Esophagus muscularis mucosa (tissue), 4 donors: ENCODE measurements around the gene AFF3. TPM values are rescaled to one million over a fixed set of nuclear protein-coding genes. Genes with fewer than 3 reads are reported as not detected.
"Not testable (repeated sequence)": the region's sequence is repeated elsewhere in the genome, so short reads cannot be mapped to it uniquely, and the experiment has no call there.

Experiments
- DNase-seq: peaks from one replicate; pipeline ENCODE4 v3.0.0-alpha.2; 2017; ENCODE audit errors: extremely low spot score
- H3K27ac ChIP-seq, 4 donors: fragments of 200-600 bp; sonication (generic); replicated peaks in 1 of 4; 1 replicate in 3 of 4; 2 replicates in 1 of 4; pipeline ENCODE4 v1.5.1; 2016 to 2019; ENCODE audit warnings: mild to moderate bottlenecking in 1 of 4
- H3K27me3 ChIP-seq, 4 donors: fragments of 200-600 bp; sonication (generic); one replicate each; pipeline versions ENCODE4 v1.5.1 to v1.6.0; 2016 to 2019
- H3K36me3 ChIP-seq, 4 donors: fragments of 200-600 bp; sonication (generic); one replicate each; pipeline ENCODE4 v1.5.1; 2016 to 2019
- H3K4me1 ChIP-seq, 4 donors: fragments of 200-600 bp; sonication (generic); one replicate each; pipeline ENCODE4 v1.5.1; 2016 to 2019
- H3K4me3 ChIP-seq, 4 donors: fragments of 200-600 bp; sonication (generic); 1 replicate in 2 of 4; 2 replicates in 2 of 4; pipeline ENCODE4 v1.5.1; 2016 to 2019; ENCODE audit warnings: mild to moderate bottlenecking in 4 of 4, moderate library complexity in 1 of 4
- H3K9me3 ChIP-seq, 4 donors: fragments of 200-600 bp; sonication (generic); 1 replicate in 3 of 4; 2 replicates in 1 of 4; pipeline ENCODE4 v1.5.1; 2016 to 2019
- CTCF ChIP-seq, 3 experiments: fragments of 200-600 bp in 2 of 3; fragments of 450-650 bp in 1 of 3; sonication (generic) in 2 of 3; IDR thresholded peaks; one replicate each; pipeline ENCODE4 v1.5.1; 2017 to 2019; ENCODE audit warnings: antibody characterized with exemption in 3 of 3, mild to moderate bottlenecking in 2 of 3, moderate library complexity in 1 of 3
- EP300 ChIP-seq: sonication (generic); formaldehyde crosslinking; IDR thresholded peaks from one replicate; pipeline ENCODE4 v1.6.1; 2017; ENCODE audit warnings: antibody characterized with exemption
- POLR2A ChIP-seq: fragments of 450-650 bp; IDR thresholded peaks from one replicate; pipeline ENCODE4 v1.6.1; 2017; ENCODE audit warnings: antibody characterized with exemption, moderate library complexity, mild to moderate bottlenecking, low read depth
- POLR2AphosphoS5 ChIP-seq, 2 donors: sonication (generic); formaldehyde crosslinking; IDR thresholded peaks; one replicate each; pipeline ENCODE4 v1.6.1; 2017; ENCODE audit warnings: antibody characterized with exemption in 2 of 2
- WGBS: methylation state at CpG from one replicate; pipeline ENCODE4 v1.1.5; 2018; 5-methylcytosine and 5-hydroxymethylcytosine counted together
- intact Hi-C: fragments of 100-400 bp; cut with DNase I; formaldehyde crosslinking; loops from one replicate; pipeline ENCODE4 v1.15.1; 2023
- total RNA-seq, 4 donors: library from RNA; depleted of rRNA; stranded (reverse); fragments of >200 nt; gene quantifications; one replicate each; pipeline versions ENCODE4 v1.1.0 to v1.2.1, GENCODE V29; 2016

Gene AFF3
- total RNA-seq, 4 donors from 2014 or later = 36.4 to 99.5 (median 56.9) TPM

- WGBS = 96% methylated on average over 6 of the region's 6 CpGs
- TF ChIP-seq EP300 (no peak), POLR2A (no peak), POLR2AphosphoS5 (IDR thresholded peaks at IDR 0.05) (no peak), CTCF (IDR thresholded peaks at IDR 0.05) (no peak)
Measured at GRCh38 chr2:99777656-99778290, 364.6 kb downstream of the AFF3 start.

GRCh38 chr2:99776906-99777646 is 365.3 kb downstream of the AFF3 start:
- intact Hi-C loops = no loop called here
- 87% methylated on average over 8 of the region's 8 CpGs for WGBS
- no peak overlapping the region for H3K27ac ChIP-seq
- H3K4me1 ChIP-seq = peaks cover 0 to 6% (median 3%) of the 10 kb centered on the region in 4 donors
- DNase-seq = peak; percentile 64
- no peak overlapping the region for H3K4me3 ChIP-seq
- no peak for TF ChIP-seq EP300
- TF ChIP-seq POLR2A = no peak
- no peak for TF ChIP-seq POLR2AphosphoS5 (IDR thresholded peaks at IDR 0.05)
- no peak for TF ChIP-seq CTCF (IDR thresholded peaks at IDR 0.05)
- no peaks in the 10 kb centered on the region for H3K36me3 ChIP-seq
- no peaks in the 10 kb centered on the region for H3K27me3 ChIP-seq
- peaks cover 0 to 14% (median 7%) of the 10 kb centered on the region in 4 donors for H3K9me3 ChIP-seq

More at GRCh38 chr2:99777656-99778290, 364.6 kb downstream of the AFF3 start:
- Histone ChIP-seq H3K27me3 (no peaks in the 10 kb centered on the region), H3K4me3 (no peak overlapping the region), H3K27ac (no peak overlapping the region), H3K4me1 (peaks cover 0 to 6% (median 3%) of the 10 kb centered on the region in 4 donors), H3K9me3 (peaks cover 0 to 14% (median 7%) of the 10 kb centered on the region in 4 donors), H3K36me3 (no peaks in the 10 kb centered on the region)
- DNase-seq = peak; percentile 53
- intact Hi-C loops = no loop called here

- no peak overlapping the region for H3K4me3 ChIP-seq
- H3K4me1 ChIP-seq = peaks cover 0 to 6% (median 3%) of the 10 kb centered on the region in 4 donors
- peak; percentile 7 for DNase-seq
- peaks cover 0 to 14% (median 7%) of the 10 kb centered on the region in 4 donors for H3K9me3 ChIP-seq
- TF ChIP-seq POLR2A = no peak
- TF ChIP-seq EP300 = no peak
- TF ChIP-seq CTCF (IDR thresholded peaks at IDR 0.05) = no peak
- no peak for TF ChIP-seq POLR2AphosphoS5 (IDR thresholded peaks at IDR 0.05)
- H3K27me3 ChIP-seq = no peaks in the 10 kb centered on the region
- H3K27ac ChIP-seq = no peak overlapping the region
- intact Hi-C loops = no loop called here
- H3K36me3 ChIP-seq = no peaks in the 10 kb centered on the region
- 55% methylated on average over 2 of the region's 3 CpGs for WGBS
Measured at GRCh38 chr2:99776206-99776905, 366.0 kb downstream of the AFF3 start.

GRCh38 chr2:99775585-99775984 is 366.8 kb downstream of the AFF3 start:
- no peak for DNase-seq
- 57% methylated on average over 4 of the region's 4 CpGs for WGBS

DNA sequence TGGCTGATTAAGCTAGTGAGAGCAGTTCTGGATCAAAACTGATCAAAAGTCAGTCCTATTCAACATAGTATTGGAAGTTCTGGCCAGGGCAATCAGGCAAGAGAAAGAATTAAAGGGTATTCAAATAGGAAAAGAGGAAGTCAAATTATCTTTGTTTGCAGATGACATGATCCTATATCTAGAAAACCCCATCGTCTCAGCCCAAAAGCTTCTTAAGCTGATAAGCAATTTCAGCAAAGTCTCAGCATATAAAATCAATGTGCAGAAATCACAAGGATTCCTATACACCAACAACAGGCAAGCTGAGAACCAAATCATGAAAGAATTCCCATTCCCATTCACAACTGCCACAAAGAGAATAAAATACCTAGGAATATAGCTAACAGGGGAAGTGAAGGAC is 368.7 kb downstream of the AFF3 start:
- WGBS = 76% methylated on average over 1 of the region's 1 CpG
- H3K9me3 ChIP-seq, H3K27me3 ChIP-seq, H3K4me1 ChIP-seq, H3K27ac ChIP-seq, H3K4me3 ChIP-seq, H3K36me3 ChIP-seq, intact Hi-C loops, DNase-seq: not testable (repeated sequence)

More at GRCh38 chr2:99775585-99775984, 366.8 kb downstream of the AFF3 start:
- Histone ChIP-seq H3K27ac (no peak overlapping the region), H3K36me3 (no peaks in the 10 kb centered on the region), H3K27me3 (no peaks in the 10 kb centered on the region), H3K4me1 (peaks cover 0 to 6% (median 3%) of the 10 kb centered on the region in 4 donors), H3K4me3 (no peak overlapping the region), H3K9me3 (peaks cover 0 to 14% (median 7%) of the 10 kb centered on the region in 4 donors)
- TF ChIP-seq POLR2A (no peak), CTCF (IDR thresholded peaks at IDR 0.05) (no peak), EP300 (no peak), POLR2AphosphoS5 (IDR thresholded peaks at IDR 0.05) (no peak)
- intact Hi-C loops = no loop called here
